Measurements from ENCODE around the gene CLTC.

The CLTC gene

GRCh38 chr17:59684967-59685366 lies 65.3 kb downstream of the CLTC start:
- DNase-seq (ENCODE audit: low read depth), result no peak

DNA sequence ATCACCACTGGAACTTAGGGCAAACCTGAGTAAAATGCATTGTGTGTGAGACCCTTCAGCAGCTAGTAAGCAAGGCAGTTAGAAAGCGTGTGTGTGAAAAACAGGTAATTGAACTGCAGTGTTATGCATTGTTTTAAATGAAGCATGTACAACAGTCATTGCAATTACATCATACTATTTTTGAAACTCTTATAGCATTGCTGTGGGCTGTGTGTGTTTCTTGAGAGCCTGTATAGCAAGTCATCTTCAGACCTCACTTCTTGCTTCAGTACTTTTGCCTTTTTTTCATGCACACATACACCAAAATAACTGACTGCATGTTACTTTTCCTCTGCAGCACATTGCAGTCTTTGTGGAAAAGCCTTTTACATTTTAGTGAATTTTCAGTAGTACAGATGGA lies 68.3 kb downstream of the CLTC start:
- DNase-seq (ENCODE audit: low read depth), result no peak

GRCh38 chr17:59688496-59688895 lies 68.8 kb downstream of the CLTC start:
- DNase-seq (ENCODE audit: low read depth), result no peak

DNA sequence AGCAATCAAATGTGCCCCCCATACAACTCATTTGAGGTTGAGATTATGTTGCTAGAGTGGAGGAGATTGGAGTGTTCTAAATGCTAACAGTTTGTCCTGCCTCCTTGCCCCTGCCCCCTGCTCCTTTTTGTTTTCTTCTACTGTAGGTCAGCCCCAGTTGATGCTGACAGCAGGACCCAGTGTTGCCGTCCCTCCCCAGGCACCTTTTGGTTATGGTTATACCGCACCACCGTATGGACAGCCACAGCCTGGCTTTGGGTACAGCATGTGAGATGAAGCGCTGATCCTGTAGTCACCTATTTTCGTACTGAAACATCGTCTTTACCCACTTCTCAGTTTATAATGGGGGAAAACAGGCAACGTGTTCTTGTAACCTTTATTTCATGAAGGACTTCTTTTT lies 73.9 kb downstream of the CLTC start:
- DNase-seq (ENCODE audit: low read depth), result no peak

- DNase-seq (ENCODE audit: low read depth), result no peak
Measured at GRCh38 chr17:59694344-59694743, 74.6 kb downstream of the CLTC start.

GRCh38 chr17:59695945-59696681 lies 76.4 kb downstream of the CLTC start:
- DNase-seq (ENCODE audit: low read depth), result no peak

DNA sequence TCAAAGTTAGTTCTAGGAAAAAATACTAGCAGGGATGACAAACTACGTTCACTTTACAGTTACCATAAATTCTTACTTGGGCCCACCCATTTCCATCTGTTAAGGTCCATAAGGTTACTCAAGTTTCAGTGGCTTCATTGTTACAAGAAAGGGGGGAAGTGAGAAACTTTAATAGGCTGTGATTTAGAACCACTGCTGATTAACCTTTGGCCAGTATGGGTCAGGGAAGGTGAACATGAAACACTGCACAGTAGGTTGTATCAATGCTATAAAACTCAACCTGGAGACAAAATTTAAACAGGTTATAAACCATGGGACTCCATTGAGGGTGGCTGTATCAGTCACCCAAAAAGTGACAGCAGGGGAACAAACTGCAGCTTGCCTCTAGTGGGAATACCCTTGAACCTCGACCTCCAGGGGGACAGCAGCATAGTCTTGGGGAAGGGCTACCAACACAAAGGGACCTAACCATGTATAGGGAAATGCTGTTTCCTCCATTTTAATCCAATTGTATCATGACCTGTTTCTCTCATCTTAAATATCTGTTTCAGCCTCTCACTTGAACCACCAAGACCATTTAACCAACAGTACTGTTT lies 77.1 kb downstream of the CLTC start:
- no peak for DNase-seq (ENCODE audit: low read depth)

- DNase-seq (ENCODE audit: low read depth), result no peak
Measured at GRCh38 chr17:59698143-59698542, 78.4 kb downstream of the CLTC start.

GRCh38 chr17:59699218-59699617 lies 79.5 kb downstream of the CLTC start:
- no peak for DNase-seq (ENCODE audit: low read depth)

GRCh38 chr17:59699786-59700185 lies 80.1 kb downstream of the CLTC start:
- no peak for DNase-seq (ENCODE audit: low read depth)

DNA sequence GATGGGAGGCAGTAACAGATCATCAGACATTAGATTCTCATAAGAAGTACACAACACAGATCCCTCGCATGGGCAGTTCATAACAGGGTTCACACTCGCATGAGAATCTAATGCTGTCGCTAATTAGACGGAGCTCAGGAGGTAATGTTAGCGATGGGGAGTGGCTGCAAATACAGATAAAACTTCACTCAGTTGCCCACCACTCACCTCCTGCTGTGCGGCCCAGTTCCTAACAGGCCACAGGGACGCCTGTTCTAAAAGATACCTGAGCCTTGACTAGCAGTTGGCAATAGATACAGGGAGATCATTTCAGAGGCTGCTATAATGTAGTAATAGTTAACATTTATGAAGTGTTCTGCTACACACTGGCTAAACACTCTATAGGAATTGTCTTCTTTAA lies 82.6 kb downstream of the CLTC start:
- DNase-seq (ENCODE audit: low read depth), result no peak

DNA sequence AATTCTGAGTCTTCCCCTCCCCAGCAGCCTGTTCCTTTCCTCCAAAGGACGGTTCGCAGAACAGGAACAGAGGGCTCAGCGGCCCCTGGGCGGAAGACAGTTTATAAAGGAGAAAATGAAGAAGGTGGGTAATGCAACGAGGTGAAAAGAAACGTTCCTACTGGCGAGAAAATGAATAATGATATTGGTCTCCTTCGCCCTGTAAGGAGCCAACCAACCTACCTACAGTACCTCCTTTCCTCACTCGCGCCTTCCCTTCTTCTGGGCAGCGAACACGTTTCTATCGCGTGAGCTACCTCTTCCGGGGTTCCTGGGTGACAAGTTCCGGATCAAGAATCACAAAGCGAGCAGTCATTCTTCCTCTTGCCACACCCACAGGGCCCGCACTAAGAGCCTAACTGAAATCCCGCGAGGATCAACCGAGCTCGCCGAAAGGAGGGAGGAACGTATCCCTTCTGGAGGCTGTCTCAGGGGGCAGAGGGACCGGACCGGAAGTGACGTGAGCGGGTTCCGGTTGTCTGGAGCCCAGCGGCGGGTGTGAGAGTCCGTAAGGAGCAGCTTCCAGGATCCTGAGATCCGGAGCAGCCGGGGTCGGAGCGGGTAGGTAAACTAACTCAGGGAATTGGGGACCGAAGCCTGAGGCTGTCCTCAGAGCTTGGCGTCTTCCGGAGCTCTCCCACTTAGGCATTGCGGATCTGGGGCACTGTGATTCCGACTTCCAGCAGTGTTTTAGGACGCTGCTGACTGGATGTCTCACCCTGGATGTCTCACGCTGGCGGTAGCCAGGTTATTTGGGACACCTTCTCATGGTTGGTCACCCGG lies 87.7 kb downstream of the CLTC start, which contains the start of the genes PTRH2 and VMP1:
Gene PTRH2 (minus strand): TSS at position 282 of the 822 bp plus-strand sequence. CDS start 9,452 bp downstream, outside the sequence.
Gene VMP1 (plus strand): TSS at position 506 of the 822 bp plus-strand sequence. CDS start 23,793 bp downstream, outside the sequence.
- peak; percentile 74 for DNase-seq (ENCODE audit: low read depth)

- DNase-seq (ENCODE audit: low read depth), result no peak
Measured at GRCh38 chr17:59707971-59708430, 88.3 kb downstream of the CLTC start.

- DNase-seq (ENCODE audit: low read depth), result no peak
Measured at GRCh38 chr17:59711936-59712335, 92.2 kb downstream of the CLTC start.

DNA sequence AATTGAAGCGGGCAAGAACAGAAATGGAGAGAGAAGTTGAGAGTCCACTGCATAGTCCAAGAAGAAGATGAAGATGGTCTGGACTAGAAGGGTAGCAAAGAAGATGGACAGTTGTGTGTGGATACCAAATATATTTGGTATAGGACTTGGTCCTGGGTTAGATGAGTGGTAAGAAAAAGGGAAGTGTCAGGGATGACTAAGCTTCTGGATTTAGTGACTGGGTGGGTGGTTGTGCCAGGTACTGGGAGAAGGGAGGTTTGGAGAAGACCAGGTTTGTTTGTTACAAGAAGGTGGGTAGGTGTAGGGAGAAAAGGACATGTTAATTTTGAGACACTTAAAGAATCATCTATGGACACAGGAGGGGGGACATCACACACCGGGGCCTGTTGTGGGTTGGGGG lies 93.2 kb downstream of the CLTC start:
- no peak for DNase-seq (ENCODE audit: low read depth)

GRCh38 chr17:59714255-59714654 lies 94.6 kb downstream of the CLTC start:
- DNase-seq (ENCODE audit: low read depth), result no peak

- no peak for DNase-seq (ENCODE audit: low read depth)
Measured at GRCh38 chr17:59716427-59716826, 96.7 kb downstream of the CLTC start.

DNA sequence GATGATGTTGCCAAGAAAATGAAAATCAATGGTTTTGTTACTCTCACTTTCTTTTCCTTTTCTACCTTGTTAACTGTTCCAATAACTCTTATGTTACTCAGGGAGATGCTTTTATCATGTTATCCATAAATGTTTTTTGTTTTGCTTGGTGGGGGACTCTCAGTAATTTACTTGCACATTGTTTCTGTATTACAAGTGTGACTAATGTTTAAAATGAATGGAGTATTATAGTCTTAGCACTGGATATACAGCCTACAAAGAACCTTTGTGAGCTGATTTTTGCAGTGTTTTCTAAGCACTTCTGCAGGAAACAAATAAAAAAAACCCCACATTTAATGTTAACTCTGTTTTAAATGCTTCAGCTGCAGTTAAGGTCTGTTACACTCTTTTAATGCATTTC lies 99.8 kb downstream of the CLTC start:
- no peak for DNase-seq (ENCODE audit: low read depth)

DNA sequence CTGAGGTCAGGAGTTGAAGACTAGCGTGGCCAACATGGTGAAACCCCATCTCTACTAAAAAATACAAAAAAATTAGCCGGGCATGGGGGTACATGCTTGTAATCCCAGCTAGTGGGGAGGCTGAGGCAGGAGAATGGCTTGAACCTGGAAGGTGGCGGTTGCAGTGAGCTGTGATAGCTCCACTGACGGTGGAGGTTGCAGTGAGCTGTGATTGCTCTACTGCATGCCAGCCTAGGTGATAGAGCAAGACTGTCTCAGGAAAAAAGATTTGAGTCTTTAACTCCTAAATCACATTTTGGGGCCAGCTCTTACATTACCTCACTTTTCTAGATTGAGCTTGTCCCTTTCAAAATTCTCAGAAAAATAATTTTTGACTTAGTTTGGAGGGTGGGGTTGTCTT lies 102.9 kb downstream of the CLTC start:
- DNase-seq (ENCODE audit: low read depth), result no peak

GRCh38 chr17:59723041-59723440 lies 103.3 kb downstream of the CLTC start:
- no peak for DNase-seq (ENCODE audit: low read depth)

DNA sequence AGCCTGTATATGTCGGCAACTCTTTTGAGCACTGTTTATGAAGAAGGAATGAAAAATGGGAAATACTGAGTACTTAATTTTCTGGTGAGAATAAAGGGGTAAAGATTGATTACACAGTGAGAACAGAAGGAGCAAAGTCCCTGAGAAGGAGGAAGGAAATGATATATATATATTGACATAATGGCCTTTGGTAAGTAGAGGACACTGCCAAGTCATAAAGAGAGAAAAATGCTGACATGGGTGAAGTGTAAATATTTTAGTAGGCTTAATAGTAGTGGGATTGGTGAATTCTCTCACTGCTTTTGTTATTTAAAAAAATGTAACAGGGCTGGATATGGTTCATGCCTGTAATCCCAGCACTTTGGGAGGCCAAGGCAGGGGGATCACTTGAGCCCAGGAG lies 103.9 kb downstream of the CLTC start:
- no peak for DNase-seq (ENCODE audit: low read depth)

- no peak for DNase-seq (ENCODE audit: low read depth)
Measured at GRCh38 chr17:59725691-59726090, 106.0 kb downstream of the CLTC start.
